Panc1 (cell line): Measurements from ENCODE around the gene ZNF32.

Experiments used
- POLR2AphosphoS5 ChIP-seq: IDR thresholded peaks from 2 replicates; pipeline ENCODE4 v1.6.1; 2012; ENCODE audit warnings: mild to moderate bottlenecking, low read depth, low read length, moderate library complexity
- SIN3A ChIP-seq: IDR thresholded peaks from 2 replicates; pipeline ENCODE4 v1.6.1; 2012; ENCODE audit warnings: low read depth, mild to moderate bottlenecking, low read length, moderate library complexity, borderline replicate concordance; ENCODE audit not compliant: insufficient read depth
- TF ChIP-seq, protein P1 (sequence below): fragments of 450-650 bp; IDR thresholded peaks from 2 replicates; pipeline ENCODE4 v1.5.1; 2017; ENCODE audit warnings: mild to moderate bottlenecking

DNA sequence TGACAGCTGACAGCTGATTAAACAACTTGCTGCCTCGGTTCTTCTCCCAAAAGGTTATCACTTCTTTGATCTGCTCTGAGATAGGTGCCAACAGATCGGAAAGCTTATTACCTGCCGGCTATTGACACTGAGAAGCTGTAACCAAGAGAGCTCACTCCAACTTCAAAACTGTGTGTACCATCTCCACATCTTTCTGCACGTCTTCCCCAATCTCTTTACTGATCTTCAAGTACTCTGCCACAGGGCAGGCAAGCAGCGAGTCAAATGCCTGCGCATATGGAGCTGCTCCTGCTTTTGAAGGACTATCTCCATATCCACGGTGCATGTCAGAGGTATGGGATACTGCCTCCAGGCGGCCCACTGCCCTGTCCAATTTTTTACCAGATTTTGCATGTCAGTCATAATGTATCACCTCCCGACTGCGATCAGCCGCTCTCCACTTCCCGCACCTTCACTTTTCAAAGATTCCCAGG, 42.8 kb downstream of the ZNF32 start:
- TF ChIP-seq, protein P1, sequence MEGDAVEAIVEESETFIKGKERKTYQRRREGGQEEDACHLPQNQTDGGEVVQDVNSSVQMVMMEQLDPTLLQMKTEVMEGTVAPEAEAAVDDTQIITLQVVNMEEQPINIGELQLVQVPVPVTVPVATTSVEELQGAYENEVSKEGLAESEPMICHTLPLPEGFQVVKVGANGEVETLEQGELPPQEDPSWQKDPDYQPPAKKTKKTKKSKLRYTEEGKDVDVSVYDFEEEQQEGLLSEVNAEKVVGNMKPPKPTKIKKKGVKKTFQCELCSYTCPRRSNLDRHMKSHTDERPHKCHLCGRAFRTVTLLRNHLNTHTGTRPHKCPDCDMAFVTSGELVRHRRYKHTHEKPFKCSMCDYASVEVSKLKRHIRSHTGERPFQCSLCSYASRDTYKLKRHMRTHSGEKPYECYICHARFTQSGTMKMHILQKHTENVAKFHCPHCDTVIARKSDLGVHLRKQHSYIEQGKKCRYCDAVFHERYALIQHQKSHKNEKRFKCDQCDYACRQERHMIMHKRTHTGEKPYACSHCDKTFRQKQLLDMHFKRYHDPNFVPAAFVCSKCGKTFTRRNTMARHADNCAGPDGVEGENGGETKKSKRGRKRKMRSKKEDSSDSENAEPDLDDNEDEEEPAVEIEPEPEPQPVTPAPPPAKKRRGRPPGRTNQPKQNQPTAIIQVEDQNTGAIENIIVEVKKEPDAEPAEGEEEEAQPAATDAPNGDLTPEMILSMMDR = no peak
- no peak for TF ChIP-seq POLR2AphosphoS5
- no peak for TF ChIP-seq SIN3A
